K562 (cell line): ENCODE measurements around the gene METRN. TPM values are rescaled to one million over a fixed set of nuclear protein-coding genes. Genes with fewer than 3 reads are reported as not detected.

Experiments used
- ADNP ChIP-seq: fragments of 200-800 bp; sonication (Bioruptor generic); IDR thresholded peaks from 2 replicates; pipeline ENCODE4 v1.6.1; 2016; ENCODE audit warnings: missing genetic modification characterization, missing compliant biosample characterization
- EHMT2 ChIP-seq: fragments of 450-650 bp; IDR thresholded peaks from 2 replicates; pipeline ENCODE4 v1.6.1; 2018; ENCODE audit warnings: antibody characterized with exemption
- ELF4 ChIP-seq: fragments of 450-650 bp; formaldehyde crosslinking; IDR thresholded peaks from 2 replicates; pipeline ENCODE4 v1.4.0; 2022; ENCODE audit warnings: missing genetic modification characterization
- ESRRB ChIP-seq: fragments of 250-450 bp; sonication (Bioruptor Pico); IDR thresholded peaks from 2 replicates; pipeline ENCODE4 v1.5.0; 2020; ENCODE audit warnings: mild to moderate bottlenecking, moderate library complexity, borderline replicate concordance
- HDAC8 ChIP-seq: fragments of 450-650 bp; IDR thresholded peaks from 2 replicates; pipeline ENCODE4 v1.6.1; 2016; ENCODE audit warnings: mild to moderate bottlenecking, missing genetic modification characterization, moderate library complexity, missing compliant biosample characterization
- HMG20B ChIP-seq: fragments of 250-450 bp; sonication (Bioruptor Pico); IDR thresholded peaks from 2 replicates; pipeline ENCODE4 v1.5.0; 2021; ENCODE audit warnings: mild to moderate bottlenecking
- HMGN3 ChIP-seq: IDR thresholded peaks from 2 replicates; pipeline ENCODE4 v1.6.1; 2011; ENCODE audit warnings: borderline replicate concordance, low read depth, mild to moderate bottlenecking, mixed read lengths, low read length; ENCODE audit not compliant: insufficient read length; ENCODE audit errors: extremely low read depth
- NEUROD1 ChIP-seq: fragments of 150-350 bp; IDR thresholded peaks from 2 replicates; pipeline ENCODE4 v1.6.1; 2014; ENCODE audit warnings: borderline replicate concordance, low read length, low read depth; ENCODE audit not compliant: partially characterized antibody
- NR2C1 ChIP-seq, 2 experiments: fragments of 450-650 bp; IDR thresholded peaks; 2 replicates each; pipeline ENCODE4 v1.6.1; 2017; ENCODE audit warnings: mild to moderate bottlenecking in 2 of 2, antibody characterized with exemption in 1 of 2, inconsistent platforms in 1 of 2, missing compliant biosample characterization in 1 of 2, missing genetic modification characterization in 1 of 2
- POLR2AphosphoS5 ChIP-seq: IDR thresholded peaks from 2 replicates; pipeline ENCODE4 v1.6.1; 2011; ENCODE audit warnings: mild to moderate bottlenecking, low read depth, low read length, moderate library complexity; ENCODE audit not compliant: control insufficient read depth, insufficient read depth
- TARDBP ChIP-seq: fragments of 450-650 bp; IDR thresholded peaks from 2 replicates; pipeline ENCODE4 v1.6.1; 2016
- TRIM28 ChIP-seq: fragments of 450-650 bp; IDR thresholded peaks from 2 replicates; pipeline ENCODE4 v1.6.1; 2017
- ZNF282 ChIP-seq: sonication (generic); formaldehyde crosslinking; IDR thresholded peaks from 2 replicates; pipeline ENCODE4 v1.8.1; 2023; ENCODE audit warnings: missing genetic modification reagents
- ZNF445 ChIP-seq: fragments of 250-450 bp; sonication (Bioruptor Pico); IDR thresholded peaks from 2 replicates; pipeline ENCODE4 v1.4.0; 2020; ENCODE audit warnings: low read depth, mild to moderate bottlenecking, moderate library complexity
- ZNF717 ChIP-seq: fragments of 250-450 bp; sonication (Bioruptor Pico); IDR thresholded peaks from 2 replicates; pipeline ENCODE4 v1.5.0; 2021
- polyA plus RNA-seq, 8 experiments: library from polyadenylated mRNA; depleted of rRNA in 4 of 8; stranded (reverse) in 5 of 8; unstranded in 3 of 8; fragments of >200 nt; fragmentation: Nextera tagmentation in 2 of 8; fragmentation: Illumina TruSeq in 1 of 8; extraction: Ambion mirVana in 2 of 8; extraction: Trizol in 1 of 8; gene quantifications; 2 replicates each; pipeline versions ENCODE4 v1.2.1 to v1.2.3, GENCODE V29; 2011 to 2014; ENCODE audit warnings: inconsistent platforms in 1 of 8, missing spikeins in 1 of 8
- total RNA-seq, 7 experiments: library from RNA; depleted of rRNA in 6 of 7; stranded (reverse); fragments of >200 nt in 6 of 7; fragmentation: Illumina TruSeq in 2 of 7; extraction: Trizol in 2 of 7; gene quantifications; 2 replicates each; pipeline versions ENCODE4 v1.2.1 to v1.2.3, GENCODE V29; 2011 to 2021; ENCODE audit warnings: low replicate concordance in 1 of 7
- TF ChIP-seq, protein P1 (sequence below): sonication (generic); formaldehyde crosslinking; IDR thresholded peaks from 2 replicates; pipeline ENCODE4 v1.8.1; 2023; ENCODE audit warnings: mild to moderate bottlenecking, missing genetic modification reagents
- TF ChIP-seq, protein P2 (sequence below): fragments of 250-450 bp; sonication (Bioruptor Pico); IDR thresholded peaks from 2 replicates; pipeline ENCODE4 v1.9.0; 2021; ENCODE audit warnings: mild to moderate bottlenecking
- TF ChIP-seq, protein P3 (sequence below): fragments of 250-450 bp; sonication (Bioruptor Pico); IDR thresholded peaks from 2 replicates; pipeline ENCODE4 v1.5.0; 2021
- TF ChIP-seq, protein P4 (sequence below): sonication (generic); formaldehyde crosslinking; IDR thresholded peaks from 2 replicates; pipeline ENCODE4 v1.8.0; 2022; ENCODE audit warnings: missing genetic modification reagents, mild to moderate bottlenecking, borderline replicate concordance
- TF ChIP-seq, protein P5 (sequence below): sonication (generic); formaldehyde crosslinking; IDR thresholded peaks from 2 replicates; pipeline ENCODE4 v1.5.0; 2020; ENCODE audit warnings: missing genetic modification reagents
- TF ChIP-seq, protein P6 (sequence below): fragments of 250-450 bp; sonication (Bioruptor Pico); IDR thresholded peaks from 2 replicates; pipeline ENCODE4 v1.4.0; 2020; ENCODE audit warnings: mild to moderate bottlenecking

The METRN gene
- total and polyA plus RNA-seq, 9 of the 15 experiments (the other 6 are each of a cell fraction or from before 2014, with no cell fraction given), result 0.20 to 89.8 (median 15.4) TPM

DNA sequence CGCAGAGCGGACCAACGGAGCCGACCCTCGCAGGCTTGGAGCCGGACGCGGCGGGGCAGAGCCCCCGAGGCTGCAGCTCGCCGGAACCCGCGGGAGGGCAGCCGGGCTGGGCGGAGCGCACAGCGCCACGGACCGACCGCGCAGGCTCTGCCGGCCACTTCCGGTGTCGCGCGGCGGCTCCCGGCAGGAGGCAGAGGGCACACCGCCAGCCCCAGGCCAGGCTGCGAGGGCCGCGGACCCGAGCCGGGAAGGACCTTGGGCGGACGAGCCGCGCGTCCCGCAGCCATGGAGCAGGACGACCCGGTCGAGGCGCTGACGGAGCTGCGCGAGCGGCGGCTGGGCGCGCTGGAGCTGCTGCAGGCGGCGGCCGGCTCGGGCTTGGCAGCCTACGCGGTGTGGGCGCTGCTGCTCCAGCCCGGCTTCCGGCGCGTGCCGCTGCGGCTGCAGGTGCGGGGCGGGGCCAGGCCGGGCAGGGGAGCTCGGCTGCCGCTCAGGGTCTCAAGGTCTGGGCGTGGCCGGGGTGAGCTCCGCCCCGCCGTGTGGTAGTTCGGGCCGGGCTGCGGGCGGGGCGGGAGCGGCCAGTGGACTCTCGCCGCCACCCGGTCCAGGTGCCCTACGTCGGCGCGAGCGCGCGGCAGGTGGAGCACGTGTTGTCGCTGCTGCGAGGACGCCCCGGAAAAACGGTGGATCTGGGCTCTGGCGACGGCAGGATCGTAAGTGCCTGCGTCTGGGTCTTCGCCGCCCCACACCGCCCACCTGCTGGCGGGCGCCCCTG, 6.3 kb downstream of the METRN start, which contains the start of gene ANTKMT (continued):
- TF ChIP-seq POLR2AphosphoS5 (peak; percentile 73), TRIM28 (no peak; the same call in 1 of the 2 replicates), HDAC8 (tag) (0 out of 2 replicates have a peak, but pooled peaks have one; percentile 42), ZNF445 (CRISPR knock-in tag) (no peak), TARDBP (no peak; the same call in 1 of the 2 replicates), HMG20B (CRISPR knock-in tag) (no peak), NEUROD1 (no peak), ELF4 (no peak), NR2C1 (IDR thresholded peaks at IDR 0.05) (no peak), NR2C1 (tag; IDR thresholded peaks at IDR 0.05) (no peak), EHMT2 (no peak), ESRRB (no peak), ZNF282 (CRISPR knock-in tag) (peak; percentile 34), ADNP (tag) (no peak), ZNF717 (no peak), HMGN3 (no peak)
- TF ChIP-seq, protein P1, sequence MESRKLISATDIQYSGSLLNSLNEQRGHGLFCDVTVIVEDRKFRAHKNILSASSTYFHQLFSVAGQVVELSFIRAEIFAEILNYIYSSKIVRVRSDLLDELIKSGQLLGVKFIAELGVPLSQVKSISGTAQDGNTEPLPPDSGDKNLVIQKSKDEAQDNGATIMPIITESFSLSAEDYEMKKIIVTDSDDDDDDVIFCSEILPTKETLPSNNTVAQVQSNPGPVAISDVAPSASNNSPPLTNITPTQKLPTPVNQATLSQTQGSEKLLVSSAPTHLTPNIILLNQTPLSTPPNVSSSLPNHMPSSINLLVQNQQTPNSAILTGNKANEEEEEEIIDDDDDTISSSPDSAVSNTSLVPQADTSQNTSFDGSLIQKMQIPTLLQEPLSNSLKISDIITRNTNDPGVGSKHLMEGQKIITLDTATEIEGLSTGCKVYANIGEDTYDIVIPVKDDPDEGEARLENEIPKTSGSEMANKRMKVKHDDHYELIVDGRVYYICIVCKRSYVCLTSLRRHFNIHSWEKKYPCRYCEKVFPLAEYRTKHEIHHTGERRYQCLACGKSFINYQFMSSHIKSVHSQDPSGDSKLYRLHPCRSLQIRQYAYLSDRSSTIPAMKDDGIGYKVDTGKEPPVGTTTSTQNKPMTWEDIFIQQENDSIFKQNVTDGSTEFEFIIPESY (CRISPR knock-in tag), result no peak; the same call in 1 of the 2 replicates
- TF ChIP-seq, protein P2, sequence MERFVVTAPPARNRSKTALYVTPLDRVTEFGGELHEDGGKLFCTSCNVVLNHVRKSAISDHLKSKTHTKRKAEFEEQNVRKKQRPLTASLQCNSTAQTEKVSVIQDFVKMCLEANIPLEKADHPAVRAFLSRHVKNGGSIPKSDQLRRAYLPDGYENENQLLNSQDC (CRISPR knock-in tag), result no peak
- TF ChIP-seq, protein P3, sequence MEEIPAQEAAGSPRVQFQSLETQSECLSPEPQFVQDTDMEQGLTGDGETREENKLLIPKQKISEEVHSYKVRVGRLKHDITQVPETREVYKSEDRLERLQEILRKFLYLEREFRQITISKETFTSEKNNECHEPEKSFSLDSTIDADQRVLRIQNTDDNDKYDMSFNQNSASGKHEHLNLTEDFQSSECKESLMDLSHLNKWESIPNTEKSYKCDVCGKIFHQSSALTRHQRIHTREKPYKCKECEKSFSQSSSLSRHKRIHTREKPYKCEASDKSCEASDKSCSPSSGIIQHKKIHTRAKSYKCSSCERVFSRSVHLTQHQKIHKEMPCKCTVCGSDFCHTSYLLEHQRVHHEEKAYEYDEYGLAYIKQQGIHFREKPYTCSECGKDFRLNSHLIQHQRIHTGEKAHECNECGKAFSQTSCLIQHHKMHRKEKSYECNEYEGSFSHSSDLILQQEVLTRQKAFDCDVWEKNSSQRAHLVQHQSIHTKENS (CRISPR knock-in tag), result no peak
- TF ChIP-seq, protein P4, sequence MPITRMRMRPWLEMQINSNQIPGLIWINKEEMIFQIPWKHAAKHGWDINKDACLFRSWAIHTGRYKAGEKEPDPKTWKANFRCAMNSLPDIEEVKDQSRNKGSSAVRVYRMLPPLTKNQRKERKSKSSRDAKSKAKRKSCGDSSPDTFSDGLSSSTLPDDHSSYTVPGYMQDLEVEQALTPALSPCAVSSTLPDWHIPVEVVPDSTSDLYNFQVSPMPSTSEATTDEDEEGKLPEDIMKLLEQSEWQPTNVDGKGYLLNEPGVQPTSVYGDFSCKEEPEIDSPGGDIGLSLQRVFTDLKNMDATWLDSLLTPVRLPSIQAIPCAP (CRISPR knock-in tag), result no peak
- TF ChIP-seq, protein P5, sequence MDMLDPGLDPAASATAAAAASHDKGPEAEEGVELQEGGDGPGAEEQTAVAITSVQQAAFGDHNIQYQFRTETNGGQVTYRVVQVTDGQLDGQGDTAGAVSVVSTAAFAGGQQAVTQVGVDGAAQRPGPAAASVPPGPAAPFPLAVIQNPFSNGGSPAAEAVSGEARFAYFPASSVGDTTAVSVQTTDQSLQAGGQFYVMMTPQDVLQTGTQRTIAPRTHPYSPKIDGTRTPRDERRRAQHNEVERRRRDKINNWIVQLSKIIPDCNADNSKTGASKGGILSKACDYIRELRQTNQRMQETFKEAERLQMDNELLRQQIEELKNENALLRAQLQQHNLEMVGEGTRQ, result peak; percentile 29; the same call in 1 of the 2 replicates
- TF ChIP-seq, protein P6, sequence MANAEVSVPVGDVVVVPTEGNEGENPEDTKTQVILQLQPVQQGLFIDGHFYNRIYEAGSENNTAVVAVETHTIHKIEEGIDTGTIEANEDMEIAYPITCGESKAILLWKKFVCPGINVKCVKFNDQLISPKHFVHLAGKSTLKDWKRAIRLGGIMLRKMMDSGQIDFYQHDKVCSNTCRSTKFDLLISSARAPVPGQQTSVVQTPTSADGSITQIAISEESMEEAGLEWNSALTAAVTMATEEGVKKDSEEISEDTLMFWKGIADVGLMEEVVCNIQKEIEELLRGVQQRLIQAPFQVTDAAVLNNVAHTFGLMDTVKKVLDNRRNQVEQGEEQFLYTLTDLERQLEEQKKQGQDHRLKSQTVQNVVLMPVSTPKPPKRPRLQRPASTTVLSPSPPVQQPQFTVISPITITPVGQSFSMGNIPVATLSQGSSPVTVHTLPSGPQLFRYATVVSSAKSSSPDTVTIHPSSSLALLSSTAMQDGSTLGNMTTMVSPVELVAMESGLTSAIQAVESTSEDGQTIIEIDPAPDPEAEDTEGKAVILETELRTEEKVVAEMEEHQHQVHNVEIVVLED (CRISPR knock-in tag), result peak; percentile 60
